ENCODE measurements around the gene SURF6.

SURF6 gene

DNA sequence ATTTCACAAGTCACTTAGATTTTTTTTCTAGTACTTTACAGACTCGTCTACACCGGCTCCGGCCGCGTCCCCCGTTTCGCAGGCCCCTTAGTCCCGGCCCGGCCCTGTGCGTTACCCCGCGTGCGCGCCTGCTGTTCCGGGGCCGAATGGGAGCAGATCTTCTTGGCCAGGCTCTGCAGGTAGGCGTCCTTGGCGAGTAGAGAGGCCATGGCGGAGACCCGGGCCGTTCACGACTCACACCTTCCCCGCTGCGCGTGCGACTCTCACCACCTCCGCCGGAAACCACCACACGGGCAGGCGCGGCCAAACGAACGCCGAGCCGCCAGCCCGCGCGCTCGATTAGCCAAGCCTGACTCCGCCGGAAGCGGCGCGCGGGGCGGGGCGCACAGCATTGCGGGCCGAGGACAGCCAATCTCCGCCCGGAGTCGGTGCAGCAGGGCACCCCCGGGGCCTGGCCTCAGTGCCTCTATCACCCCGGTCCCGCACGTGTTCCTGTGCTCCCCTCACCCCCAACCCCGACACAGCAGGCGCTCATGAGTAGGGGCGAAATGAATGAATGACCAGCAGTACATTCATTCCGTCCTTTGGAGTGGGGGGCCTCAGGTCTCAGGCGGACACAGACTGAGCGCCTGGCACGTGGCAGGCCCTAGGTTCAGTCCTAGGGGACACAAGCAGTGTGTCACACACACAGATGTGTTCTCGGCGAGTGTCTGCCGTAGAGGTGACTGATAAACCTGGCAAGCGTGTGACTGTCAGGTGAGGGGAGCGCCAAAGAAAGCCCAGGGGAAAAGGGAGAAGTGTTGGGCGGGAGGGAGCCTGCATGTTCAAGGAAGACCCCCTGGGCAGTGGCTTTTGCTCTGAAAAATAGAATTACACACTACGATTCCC lies at the start of gene SURF6 (continued):
- TF ChIP-seq ZNF324 (tag by site-specific recombination; IDR thresholded peaks at IDR 0.05) (peak; percentile 93), ZNF2 (tag by site-specific recombination; IDR thresholded peaks at IDR 0.05) (peak; percentile 81; the same call in 1 of the 2 replicates), ZNF221 (tag by site-specific recombination; IDR thresholded peaks at IDR 0.05; ENCODE audit: borderline replicate concordance) (no peak), ZBTB8A (tag by site-specific recombination; IDR thresholded peaks at IDR 0.05) (peak; percentile 69), ZNF211 (tag by site-specific recombination; IDR thresholded peaks at IDR 0.05; ENCODE audit: low read depth) (no peak), ZNF544 (tag by site-specific recombination; IDR thresholded peaks at IDR 0.05) (no peak), ZNF585B (tag by site-specific recombination; IDR thresholded peaks at IDR 0.05) (peak; percentile 3; the same call in 1 of the 2 replicates), SCRT2 (tag by site-specific recombination; IDR thresholded peaks at IDR 0.05) (peak; percentile 44; the same call in 1 of the 2 replicates), ZNF433 (tag by site-specific recombination; IDR thresholded peaks at IDR 0.05; ENCODE audit: low read depth) (no peak), ZNF660 (tag by site-specific recombination; IDR thresholded peaks at IDR 0.05) (peak; percentile 95), ZBTB26 (tag by site-specific recombination; optimal IDR thresholded peaks at IDR 0.05) (peak; percentile 99), SP2 (tag by site-specific recombination; IDR thresholded peaks at IDR 0.05) (peak; percentile 94), ZNF202 (tag by site-specific recombination; IDR thresholded peaks at IDR 0.05; ENCODE audit: borderline replicate concordance) (no peak), ZNF10 (tag by site-specific recombination; IDR thresholded peaks at IDR 0.05) (peak; percentile 11; the same call in 1 of the 2 replicates), ZSCAN30 (tag by site-specific recombination; IDR thresholded peaks at IDR 0.05) (peak; percentile 91), ZBTB11 (tag by site-specific recombination; conservative IDR thresholded peaks at IDR 0.05; ENCODE audit: low read depth) (peak; percentile 97), ZNF138 (tag by site-specific recombination; IDR thresholded peaks at IDR 0.05; ENCODE audit: borderline replicate concordance) (no peak), ZNF580 (tag by site-specific recombination; IDR thresholded peaks at IDR 0.05) (peak; percentile 89), ZBTB20 (tag by site-specific recombination; IDR thresholded peaks at IDR 0.05) (peak; percentile 89), TRIM28 (IDR thresholded peaks at IDR 0.05; ENCODE audit: borderline replicate concordance, low read length) (no peak), ZNF513 (tag by site-specific recombination; IDR thresholded peaks at IDR 0.05) (no peak), ZNF76 (tag by site-specific recombination; IDR thresholded peaks at IDR 0.05; ENCODE audit: borderline replicate concordance, low read depth) (peak; percentile 80; the same call in 1 of the 2 replicates), ZNF830 (tag by site-specific recombination; IDR thresholded peaks at IDR 0.05; ENCODE audit: low read depth) (no peak), ZNF488 (tag by site-specific recombination; IDR thresholded peaks at IDR 0.05) (no peak)
- TF ChIP-seq, protein P1, sequence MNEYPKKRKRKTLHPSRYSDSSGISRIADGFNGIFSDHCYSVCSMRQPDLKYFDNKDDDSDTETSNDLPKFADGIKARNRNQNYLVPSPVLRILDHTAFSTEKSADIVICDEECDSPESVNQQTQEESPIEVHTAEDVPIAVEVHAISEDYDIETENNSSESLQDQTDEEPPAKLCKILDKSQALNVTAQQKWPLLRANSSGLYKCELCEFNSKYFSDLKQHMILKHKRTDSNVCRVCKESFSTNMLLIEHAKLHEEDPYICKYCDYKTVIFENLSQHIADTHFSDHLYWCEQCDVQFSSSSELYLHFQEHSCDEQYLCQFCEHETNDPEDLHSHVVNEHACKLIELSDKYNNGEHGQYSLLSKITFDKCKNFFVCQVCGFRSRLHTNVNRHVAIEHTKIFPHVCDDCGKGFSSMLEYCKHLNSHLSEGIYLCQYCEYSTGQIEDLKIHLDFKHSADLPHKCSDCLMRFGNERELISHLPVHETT (tag by site-specific recombination; IDR thresholded peaks at IDR 0.05), result peak; percentile 84
- TF ChIP-seq, protein P2, sequence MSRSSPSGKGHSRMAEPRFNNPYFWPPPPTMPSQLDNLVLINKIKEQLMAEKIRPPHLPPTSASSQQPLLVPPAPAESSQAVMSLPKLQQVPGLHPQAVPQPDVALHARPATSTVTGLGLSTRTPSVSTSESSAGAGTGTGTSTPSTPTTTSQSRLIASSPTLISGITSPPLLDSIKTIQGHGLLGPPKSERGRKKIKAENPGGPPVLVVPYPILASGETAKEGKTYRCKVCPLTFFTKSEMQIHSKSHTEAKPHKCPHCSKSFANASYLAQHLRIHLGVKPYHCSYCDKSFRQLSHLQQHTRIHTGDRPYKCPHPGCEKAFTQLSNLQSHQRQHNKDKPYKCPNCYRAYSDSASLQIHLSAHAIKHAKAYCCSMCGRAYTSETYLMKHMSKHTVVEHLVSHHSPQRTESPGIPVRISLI (tag by site-specific recombination; IDR thresholded peaks at IDR 0.05), result no peak; the same call in 1 of the 2 replicates
- TF ChIP-seq, protein P3, sequence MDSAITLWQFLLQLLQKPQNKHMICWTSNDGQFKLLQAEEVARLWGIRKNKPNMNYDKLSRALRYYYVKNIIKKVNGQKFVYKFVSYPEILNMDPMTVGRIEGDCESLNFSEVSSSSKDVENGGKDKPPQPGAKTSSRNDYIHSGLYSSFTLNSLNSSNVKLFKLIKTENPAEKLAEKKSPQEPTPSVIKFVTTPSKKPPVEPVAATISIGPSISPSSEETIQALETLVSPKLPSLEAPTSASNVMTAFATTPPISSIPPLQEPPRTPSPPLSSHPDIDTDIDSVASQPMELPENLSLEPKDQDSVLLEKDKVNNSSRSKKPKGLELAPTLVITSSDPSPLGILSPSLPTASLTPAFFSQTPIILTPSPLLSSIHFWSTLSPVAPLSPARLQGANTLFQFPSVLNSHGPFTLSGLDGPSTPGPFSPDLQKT (IDR thresholded peaks at IDR 0.05; ENCODE audit: borderline replicate concordance, low read depth, low read length), result peak; percentile 98
